ENCODE data around the gene CD1D. TPM values are rescaled to one million over a fixed set of nuclear protein-coding genes. Genes with fewer than 3 reads are reported as not detected.

The CD1D gene
- total and polyA plus RNA-seq, 12 donors = 1.1 to 5.6 (median 3.0) TPM

DNA sequence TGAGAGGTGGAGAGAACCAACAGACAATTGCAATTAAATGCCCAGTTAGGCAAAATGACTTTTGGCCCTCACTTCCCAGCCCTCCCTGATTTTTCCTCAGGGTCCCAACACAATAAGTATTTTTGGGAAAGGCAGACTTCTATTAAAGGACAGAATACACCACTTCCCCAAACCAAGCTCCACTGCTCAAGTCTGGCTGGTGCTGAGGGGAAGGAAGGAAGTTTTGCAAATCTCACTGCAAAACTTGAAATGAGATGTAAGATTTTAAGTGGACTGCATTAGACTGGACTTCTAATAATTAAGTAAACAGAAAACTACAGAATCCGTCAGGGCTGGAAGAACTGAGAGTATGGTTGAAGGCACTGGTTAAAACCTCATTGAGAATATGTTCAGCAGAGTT is 32.2 kb upstream of the CD1D start:
- Histone ChIP-seq H3K27ac (peak overlapping the region in 3 of 5 donors; percentile 29 to 78 (median 77)), H3K4me1 (replicated peaks in 1 of 2) (peaks cover 24 to 36% of the 10 kb centered on the region in 2 donors), H3K27me3 (no peaks in the 10 kb centered on the region), H3K36me3 (replicated peaks in 1 of 2) (no peaks in the 10 kb centered on the region), H3K4me3 (no peak overlapping the region), H3K9me3 (replicated peaks in 1 of 3) (no peaks in the 10 kb centered on the region)
- 57 to 72% (median 66%) methylated on average over 1 of the region's 1 CpG for WGBS, 4 donors
- intact Hi-C loops (cut with DNase I) = no loop called here
- no peak for DNase-seq
- TF ChIP-seq, protein P1, sequence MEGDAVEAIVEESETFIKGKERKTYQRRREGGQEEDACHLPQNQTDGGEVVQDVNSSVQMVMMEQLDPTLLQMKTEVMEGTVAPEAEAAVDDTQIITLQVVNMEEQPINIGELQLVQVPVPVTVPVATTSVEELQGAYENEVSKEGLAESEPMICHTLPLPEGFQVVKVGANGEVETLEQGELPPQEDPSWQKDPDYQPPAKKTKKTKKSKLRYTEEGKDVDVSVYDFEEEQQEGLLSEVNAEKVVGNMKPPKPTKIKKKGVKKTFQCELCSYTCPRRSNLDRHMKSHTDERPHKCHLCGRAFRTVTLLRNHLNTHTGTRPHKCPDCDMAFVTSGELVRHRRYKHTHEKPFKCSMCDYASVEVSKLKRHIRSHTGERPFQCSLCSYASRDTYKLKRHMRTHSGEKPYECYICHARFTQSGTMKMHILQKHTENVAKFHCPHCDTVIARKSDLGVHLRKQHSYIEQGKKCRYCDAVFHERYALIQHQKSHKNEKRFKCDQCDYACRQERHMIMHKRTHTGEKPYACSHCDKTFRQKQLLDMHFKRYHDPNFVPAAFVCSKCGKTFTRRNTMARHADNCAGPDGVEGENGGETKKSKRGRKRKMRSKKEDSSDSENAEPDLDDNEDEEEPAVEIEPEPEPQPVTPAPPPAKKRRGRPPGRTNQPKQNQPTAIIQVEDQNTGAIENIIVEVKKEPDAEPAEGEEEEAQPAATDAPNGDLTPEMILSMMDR (IDR thresholded peaks at IDR 0.05) = no peak
- TF ChIP-seq POLR2A (IDR thresholded peaks at IDR 0.05) = no peak

DNA sequence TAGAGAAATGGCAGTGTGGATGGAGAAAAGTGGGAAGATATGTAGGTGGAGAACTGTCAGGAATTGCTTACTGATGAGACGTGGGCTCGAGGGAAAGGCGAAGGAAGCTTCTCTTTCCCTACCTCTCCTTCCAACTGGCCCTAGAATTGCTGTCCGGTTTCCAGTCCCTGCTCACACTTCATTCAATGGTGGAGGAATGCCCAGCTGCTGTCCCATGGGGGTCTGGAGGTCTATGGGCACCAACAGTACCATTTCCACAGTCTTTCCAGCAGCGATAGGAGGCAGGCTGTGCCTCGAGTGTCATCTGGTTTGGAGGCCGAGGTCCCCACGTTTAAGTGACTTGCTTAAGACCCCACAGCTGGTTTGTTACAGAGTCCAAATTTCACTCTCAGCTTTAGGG is 31.5 kb upstream of the CD1D start:
- DNase-seq = peak in 1 of 7 donors; percentile 56
- H3K36me3 ChIP-seq (replicated peaks in 1 of 2) = no peaks in the 10 kb centered on the region
- H3K27ac ChIP-seq = peak overlapping the region; percentile 29 to 78 (median 57)
- H3K4me3 ChIP-seq = peak overlapping the region in 2 of 4 donors; percentile 7 to 63
- no peaks in the 10 kb centered on the region for H3K27me3 ChIP-seq
- intact Hi-C loops (cut with DNase I) = no loop called here
- 44 to 51% (median 46%) methylated on average over 8 of the region's 8 CpGs for WGBS, 4 donors
- no peak for TF ChIP-seq POLR2A (IDR thresholded peaks at IDR 0.05)
- TF ChIP-seq, protein P1 (IDR thresholded peaks at IDR 0.05) = no peak
- no peaks in the 10 kb centered on the region for H3K9me3 ChIP-seq (replicated peaks in 1 of 3)
- peaks cover 24 to 36% of the 10 kb centered on the region in 2 donors for H3K4me1 ChIP-seq (replicated peaks in 1 of 2)

DNA sequence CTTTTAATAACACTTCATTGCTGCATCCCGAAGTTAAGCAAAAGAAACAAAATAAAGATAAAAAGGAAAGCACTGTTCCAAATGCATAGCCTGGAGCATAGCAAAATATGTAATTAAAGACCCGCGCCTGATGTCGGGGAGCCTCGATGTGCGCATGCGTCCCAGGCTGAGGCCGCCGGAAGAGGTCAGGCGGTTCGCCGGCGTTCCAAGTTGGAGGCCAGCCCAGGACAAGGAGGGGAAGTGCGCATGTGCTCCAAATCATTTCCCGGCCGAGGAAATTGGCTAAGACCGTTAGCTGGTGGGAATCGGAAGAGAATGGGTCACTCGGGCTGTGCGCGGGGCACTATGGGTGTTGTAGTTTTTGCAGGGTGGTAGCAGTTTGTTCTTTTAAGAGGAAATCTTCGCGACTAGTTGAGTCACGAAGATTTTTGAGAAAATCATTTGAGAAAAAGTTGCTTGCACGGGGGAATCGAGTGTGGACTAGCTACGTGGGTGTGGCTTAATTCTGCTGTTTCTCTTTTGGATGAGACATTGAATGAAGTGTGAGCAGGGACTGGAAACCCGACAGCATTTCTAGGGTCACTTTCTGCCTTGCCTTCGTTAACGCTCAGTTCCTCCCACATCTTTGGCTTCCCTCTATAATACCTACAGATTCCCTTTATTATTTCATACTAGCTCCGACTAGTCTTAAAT is 31.0 kb upstream of the CD1D start:
- peak overlapping the region in 2 of 4 donors; percentile 7 to 63 for H3K4me3 ChIP-seq
- H3K27ac ChIP-seq = peak overlapping the region; percentile 29 to 78 (median 57)
- intact Hi-C loops (cut with DNase I) = no loop called here
- WGBS, 4 donors = 8 to 12% (median 10%) methylated on average over 31 of the region's 31 CpGs
- DNase-seq = peak; percentile 96 to 98 (median 97)
- peaks cover 24 to 36% of the 10 kb centered on the region in 2 donors for H3K4me1 ChIP-seq (replicated peaks in 1 of 2)
- no peaks in the 10 kb centered on the region for H3K36me3 ChIP-seq (replicated peaks in 1 of 2)
- TF ChIP-seq, protein P1 (IDR thresholded peaks at IDR 0.05) = no peak
- TF ChIP-seq POLR2A (IDR thresholded peaks at IDR 0.05) = no peak
- H3K9me3 ChIP-seq (replicated peaks in 1 of 3) = no peaks in the 10 kb centered on the region
- H3K27me3 ChIP-seq = no peaks in the 10 kb centered on the region

DNA sequence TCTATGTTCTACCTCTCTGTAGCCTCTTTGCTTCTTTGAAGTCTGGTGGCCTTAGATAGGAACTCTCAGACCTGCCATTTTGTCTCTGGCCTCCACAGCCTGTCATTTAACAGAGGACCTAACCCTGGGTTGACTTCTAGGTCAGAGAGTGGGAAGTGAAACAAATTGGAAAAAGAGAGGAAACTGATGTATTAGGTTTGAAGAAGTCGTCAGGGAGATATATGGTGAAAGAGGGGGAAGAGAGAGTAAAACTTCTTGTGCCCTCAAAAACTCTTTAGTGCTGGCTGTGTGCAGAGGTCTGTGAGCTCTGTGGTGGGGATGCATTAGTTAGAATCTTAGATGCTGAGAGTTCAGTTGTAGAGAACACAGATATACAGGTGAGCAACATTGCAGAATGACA is 30.2 kb upstream of the CD1D start:
- WGBS, 4 donors = 59 to 71% (median 67%) methylated on average over 1 of the region's 1 CpG
- intact Hi-C loops (cut with DNase I) = no loop called here
- Histone ChIP-seq H3K4me3 (no peak overlapping the region), H3K36me3 (replicated peaks in 1 of 2) (no peaks in the 10 kb centered on the region), H3K27ac (peak overlapping the region in 2 of 5 donors; percentile 55 to 74), H3K4me1 (replicated peaks in 1 of 2) (peaks cover 18 to 28% of the 10 kb centered on the region in 2 donors), H3K9me3 (replicated peaks in 1 of 3) (no peaks in the 10 kb centered on the region), H3K27me3 (no peaks in the 10 kb centered on the region)
- TF ChIP-seq, protein P1 (IDR thresholded peaks at IDR 0.05) = no peak
- no peak for TF ChIP-seq POLR2A (IDR thresholded peaks at IDR 0.05)
- peak in 1 of 7 donors; percentile 12 for DNase-seq
